Left ventricle myocardium inferior (tissue), 1 donor: Measurements from ENCODE around the gene ECM2. TPM values are rescaled to one million over a fixed set of nuclear protein-coding genes. Genes with fewer than 3 reads are reported as not detected.

Experiments
- DNase-seq: peaks from one replicate; pipeline ENCODE4 v3.0.0-alpha.2; 2020
- H3K27ac ChIP-seq: fragments of 200-600 bp; replicated peaks from 2 replicates; pipeline ENCODE4 v1.8.0; 2021
- H3K27me3 ChIP-seq: fragments of 200-600 bp; 2 replicates; pipeline ENCODE4 v1.8.0; 2021; ENCODE audit warnings: low read depth
- H3K36me3 ChIP-seq: fragments of 200-600 bp; 2 replicates; pipeline ENCODE4 v1.8.0; 2021
- H3K4me1 ChIP-seq: fragments of 200-600 bp; 2 replicates; pipeline ENCODE4 v1.8.0; 2021
- H3K4me3 ChIP-seq: fragments of 200-600 bp; 2 replicates; pipeline ENCODE4 v1.8.0; 2021; ENCODE audit warnings: mild to moderate bottlenecking, moderate library complexity
- H3K9me3 ChIP-seq: fragments of 200-600 bp; replicated peaks from 2 replicates; pipeline ENCODE4 v1.8.0; 2021
- CTCF ChIP-seq: fragments of 200-600 bp; IDR thresholded peaks from 2 replicates; pipeline ENCODE4 v1.8.0; 2021; ENCODE audit warnings: antibody characterized with exemption, mild to moderate bottlenecking, borderline replicate concordance
- intact Hi-C: fragments of 100-400 bp; cut with micrococcal nuclease; formaldehyde crosslinking; loops from one replicate; pipeline ENCODE4 v1.11.0; 2022
- total RNA-seq: library from RNA; stranded (reverse); fragmentation: NEBNext Ultra II Directional; extraction: Animal tissue kit (Norgen Biotek cat#: 25700); gene quantifications from one replicate; pipeline ENCODE4 v1.2.1, GENCODE V29; 2021
- donor health status: DM: no; HTN: yes; CAD: no; lungs with severe emphysema.

ECM2 gene
- total RNA-seq, 1 donor from 2014 or later = 7.2 TPM

GRCh38 chr9:92482329-92482728 is 53.5 kb downstream of the ECM2 start, which contains the start of gene ASPN:
Gene ASPN (minus strand): TSS chr9:92482506.
- intact Hi-C loops = no loop called here
- no peak for DNase-seq
- no peaks in the 10 kb centered on the region for H3K9me3 ChIP-seq
- H3K4me1 ChIP-seq = peaks cover 59% of the 10 kb centered on the region
- peak within 1 kb of the TSS; percentile 78 for H3K27ac ChIP-seq
- no peaks in the 10 kb centered on the region for H3K36me3 ChIP-seq
- no peak for TF ChIP-seq CTCF
- no peaks in the 10 kb centered on the region for H3K27me3 ChIP-seq
- peak within 1 kb of the TSS; percentile 49 for H3K4me3 ChIP-seq

- H3K9me3 ChIP-seq = no peaks in the 10 kb centered on the region
- no peak for DNase-seq
- no peaks in the 10 kb centered on the region for H3K27me3 ChIP-seq
- H3K4me3 ChIP-seq = peak overlapping the region; percentile 49
- peaks cover 59% of the 10 kb centered on the region for H3K4me1 ChIP-seq
- H3K27ac ChIP-seq = peak overlapping the region; percentile 78
- TF ChIP-seq CTCF = no peak
- intact Hi-C loops = no loop called here
- no peaks in the 10 kb centered on the region for H3K36me3 ChIP-seq
Observed at GRCh38 chr9:92480986-92481633, 54.7 kb downstream of the ECM2 start.

- no peak for TF ChIP-seq CTCF
- DNase-seq = no peak
- Histone ChIP-seq H3K4me1 (peaks cover 59% of the 10 kb centered on the region), H3K27ac (peak overlapping the region; percentile 78), H3K4me3 (peak overlapping the region; percentile 49), H3K9me3 (no peaks in the 10 kb centered on the region), H3K27me3 (no peaks in the 10 kb centered on the region), H3K36me3 (no peaks in the 10 kb centered on the region)
- intact Hi-C loops = no loop called here
Observed at GRCh38 chr9:92480291-92480771, 55.5 kb downstream of the ECM2 start.

GRCh38 chr9:92479346-92479745 is 56.4 kb downstream of the ECM2 start:
- no peaks in the 10 kb centered on the region for H3K27me3 ChIP-seq
- peaks cover 52% of the 10 kb centered on the region for H3K4me1 ChIP-seq
- H3K27ac ChIP-seq = peak overlapping the region; percentile 78
- intact Hi-C loops = no loop called here
- DNase-seq = no peak
- no peaks in the 10 kb centered on the region for H3K36me3 ChIP-seq
- peak overlapping the region; percentile 49 for H3K4me3 ChIP-seq
- no peaks in the 10 kb centered on the region for H3K9me3 ChIP-seq
- no peak for TF ChIP-seq CTCF

GRCh38 chr9:92478783-92479182 is 57.0 kb downstream of the ECM2 start:
- TF ChIP-seq CTCF = no peak
- Histone ChIP-seq H3K27ac (peak overlapping the region; percentile 78), H3K4me1 (peaks cover 47% of the 10 kb centered on the region), H3K36me3 (no peaks in the 10 kb centered on the region), H3K9me3 (no peaks in the 10 kb centered on the region), H3K4me3 (peak overlapping the region; percentile 49), H3K27me3 (no peaks in the 10 kb centered on the region)
- DNase-seq = no peak
- intact Hi-C loops = no loop called here
